Measurements from ENCODE around the gene AGBL5. TPM values are rescaled to one million over a fixed set of nuclear protein-coding genes. Genes with fewer than 3 reads are reported as not detected.

The AGBL5 gene
- total and polyA plus RNA-seq, 2 of the 13 experiments (the other 11 are each of a cell fraction or from before 2014, with no cell fraction given) = 55.9 to 73.3 TPM

GRCh38 chr2:27050281-27050995 is 1.0 kb upstream of the AGBL5 start (continued):
- TF ChIP-seq MLXIP (CRISPR knock-in tag; IDR thresholded peaks at IDR 0.05; ENCODE audit: borderline replicate concordance) = peak; percentile 79; the same call in 1 of the 2 replicates
- no peak for TF ChIP-seq NFE2 (CRISPR knock-in tag; IDR thresholded peaks at IDR 0.05)
- peak; percentile 87; the same call in 1 of the 2 replicates for TF ChIP-seq ZFP62 (CRISPR knock-in tag; IDR thresholded peaks at IDR 0.05)
- TF ChIP-seq HNRNPLL (IDR thresholded peaks at IDR 0.05; ENCODE audit: low read depth, low read length, poor library complexity, severe bottlenecking) = peak; percentile 90
- peak; percentile 64; the same call in 1 of the 2 replicates for TF ChIP-seq STAT5B (CRISPR knock-in tag; IDR thresholded peaks at IDR 0.05)
- peak; percentile 37; the same call in 1 of the 2 replicates for TF ChIP-seq HOXD1 (CRISPR knock-in tag; IDR thresholded peaks at IDR 0.05)
- peak; percentile 58 for TF ChIP-seq PHF5A (CRISPR knock-in tag; IDR thresholded peaks at IDR 0.05; ENCODE audit: low read depth, unreplicated experiment)
- TF ChIP-seq ZNF770 (CRISPR knock-in tag; IDR thresholded peaks at IDR 0.05) = peak; percentile 8; the same call in 1 of the 2 replicates
- peak; percentile 93 for TF ChIP-seq SMAD3 (CRISPR knock-in tag; IDR thresholded peaks at IDR 0.05)
- 0 out of 2 replicates have a peak, but pooled peaks have one; percentile 3 for TF ChIP-seq HNRNPL (IDR thresholded peaks at IDR 0.05; ENCODE audit: low read depth, low read length)
- TF ChIP-seq SP2 (CRISPR knock-in tag; IDR thresholded peaks at IDR 0.05) = no peak
- TF ChIP-seq ZNF558 (CRISPR knock-in tag; IDR thresholded peaks at IDR 0.05; ENCODE audit: borderline replicate concordance) = no peak
- 0 out of 2 replicates have a peak, but pooled peaks have one; percentile 14 for TF ChIP-seq PAX8 (CRISPR knock-in tag; IDR thresholded peaks at IDR 0.05; ENCODE audit: borderline replicate concordance)
- peak; percentile 93; the same call in 1 of the 2 replicates for TF ChIP-seq ZNF598 (CRISPR knock-in tag; IDR thresholded peaks at IDR 0.05; ENCODE audit: borderline replicate concordance)
- 0 out of 2 replicates have a peak, but pooled peaks have one; percentile 11 for TF ChIP-seq GTF3A (CRISPR knock-in tag; conservative IDR thresholded peaks at IDR 0.05)
- peak; percentile 61 for TF ChIP-seq ZNF335 (CRISPR knock-in tag; IDR thresholded peaks at IDR 0.05)
- TF ChIP-seq U2AF1 (optimal IDR thresholded peaks at IDR 0.05; ENCODE audit: low read depth, low read length) = no peak
- TF ChIP-seq ZBTB33 (CRISPR knock-in tag; IDR thresholded peaks at IDR 0.05) = peak; percentile 75; the same call in 1 of the 2 replicates
- no peak for TF ChIP-seq SETDB1 (CRISPR knock-in tag; IDR thresholded peaks at IDR 0.05; ENCODE audit: borderline replicate concordance)
- peak; percentile 46 for TF ChIP-seq HNF4A (CRISPR knock-in tag; IDR thresholded peaks at IDR 0.05)
- TF ChIP-seq AGO1 (IDR thresholded peaks at IDR 0.05; ENCODE audit: low read depth, low read length, poor library complexity, severe bottlenecking) = peak; percentile 97
- TF ChIP-seq ZMYM2 (CRISPR knock-in tag; IDR thresholded peaks at IDR 0.05) = no peak

Data from HepG2 (cell line).